GM23338 (cell line): ENCODE data around the gene TF.

Source experiments
- CREB1 ChIP-seq: fragments of 250-450 bp; sonication (Bioruptor Pico); IDR thresholded peaks from 2 replicates; pipeline ENCODE4 v1.5.0; 2020; ENCODE audit warnings: low read depth, mild to moderate bottlenecking, moderate library complexity
- CTCF ChIP-seq, 2 experiments: fragments of 200-600 bp in 1 of 2; sonication (generic) in 1 of 2; conservative IDR thresholded peaks; 2 replicates each; pipeline versions ENCODE4 v1.5.1 to v1.6.1; 2016 to 2017; ENCODE audit warnings: antibody characterized with exemption in 2 of 2, low read depth in 2 of 2, mild to moderate bottlenecking in 2 of 2, moderate library complexity in 1 of 2
- EZH2 ChIP-seq: fragments of 200-600 bp; sonication (generic); IDR thresholded peaks from one replicate; pipeline ENCODE4 v1.8.0; 2017; ENCODE audit warnings: antibody characterized with exemption, mild to moderate bottlenecking, low read depth; ENCODE audit not compliant: unreplicated experiment
- EZH2phosphoT487 ChIP-seq: fragments of 200-600 bp; sonication (generic); IDR thresholded peaks from one replicate; pipeline ENCODE4 v1.8.1; 2018; ENCODE audit warnings: antibody characterized with exemption; ENCODE audit not compliant: unreplicated experiment
- NANOG ChIP-seq: IDR thresholded peaks from 2 replicates; pipeline ENCODE4 v1.6.1; 2016; ENCODE audit warnings: antibody characterized with exemption, borderline replicate concordance
- REST ChIP-seq: IDR thresholded peaks from one replicate; pipeline ENCODE4 v1.6.1; 2018; ENCODE audit warnings: antibody characterized with exemption; ENCODE audit not compliant: unreplicated experiment

GRCh38 chr3:133827684-133828083, 81.5 kb downstream of the TF start:
- TF ChIP-seq REST (no peak), EZH2 (no peak), CTCF (conservative IDR thresholded peaks at IDR 0.05; ENCODE audit: low read depth in 2 of 2) (no peak), EZH2phosphoT487 (no peak), CREB1 (CRISPR knock-in tag) (no peak), NANOG (no peak)
